ENCODE measurements around the gene USH2A.
"Not testable (repeated sequence)": the region's sequence is repeated elsewhere in the genome, so short reads cannot be mapped to it uniquely, and the experiment has no call there.

Gene USH2A

DNA sequence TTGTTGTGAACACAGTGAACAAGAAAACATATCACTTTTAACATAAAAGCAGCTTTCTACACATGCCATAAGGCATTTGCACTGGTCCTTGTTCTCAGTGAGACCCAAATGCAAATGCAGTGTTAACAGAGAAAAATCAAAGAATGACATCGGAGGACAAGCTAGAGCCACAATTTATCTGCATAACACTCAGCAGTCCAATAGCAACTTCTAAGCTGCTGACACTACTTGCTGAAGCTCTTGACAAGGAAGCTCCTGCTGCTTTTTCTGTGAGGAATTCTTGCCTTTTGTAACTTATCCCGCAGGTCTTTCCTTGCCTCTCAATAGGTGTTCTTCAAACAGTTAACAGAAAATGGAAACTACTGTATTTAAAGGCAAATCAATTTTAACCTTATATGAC, 34.7 kb downstream of the USH2A start:
- DNase-seq (ENCODE audit: low read depth in 2 of 2) = no peak

DNA sequence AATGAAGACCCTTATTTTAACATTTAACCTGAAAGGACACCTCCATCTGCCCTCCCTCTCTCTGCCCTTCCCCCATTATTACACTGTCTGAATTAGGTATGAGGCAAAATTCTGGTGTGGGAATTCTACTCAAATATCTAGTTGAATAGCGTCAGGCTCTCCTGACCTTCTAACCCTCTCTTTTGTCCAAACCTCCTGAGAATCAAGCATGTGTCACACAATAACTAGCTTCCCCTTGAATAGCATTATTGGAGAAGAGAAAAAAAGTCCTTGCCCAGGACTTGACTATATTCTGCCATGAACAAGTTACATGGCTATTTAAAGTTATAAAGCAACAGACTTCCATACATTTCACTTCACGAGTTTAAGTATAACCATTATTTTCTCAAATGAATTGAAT, 35.5 kb downstream of the USH2A start:
- DNase-seq (ENCODE audit: low read depth in 2 of 2) = no peak

DNA sequence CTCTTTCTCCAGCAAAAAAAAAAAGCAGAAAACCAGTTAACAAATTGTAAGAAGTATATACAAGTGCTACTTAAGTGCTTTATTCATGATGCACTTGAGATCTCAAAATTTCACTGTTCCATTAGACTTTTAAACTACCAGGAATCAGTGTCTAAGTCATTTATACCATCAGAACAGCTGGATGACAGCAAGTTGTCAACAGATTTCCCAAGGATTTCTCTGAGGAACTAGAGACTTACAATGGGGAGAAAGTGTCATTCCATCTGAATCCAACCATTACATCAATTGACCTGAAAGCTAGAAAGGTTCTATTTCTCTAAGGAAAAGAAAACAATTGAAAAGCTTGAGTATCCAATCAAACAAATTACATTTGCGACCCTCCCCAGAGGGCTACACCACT, 43.8 kb downstream of the USH2A start:
- no peak for DNase-seq (ENCODE audit: low read depth in 2 of 2)

DNA sequence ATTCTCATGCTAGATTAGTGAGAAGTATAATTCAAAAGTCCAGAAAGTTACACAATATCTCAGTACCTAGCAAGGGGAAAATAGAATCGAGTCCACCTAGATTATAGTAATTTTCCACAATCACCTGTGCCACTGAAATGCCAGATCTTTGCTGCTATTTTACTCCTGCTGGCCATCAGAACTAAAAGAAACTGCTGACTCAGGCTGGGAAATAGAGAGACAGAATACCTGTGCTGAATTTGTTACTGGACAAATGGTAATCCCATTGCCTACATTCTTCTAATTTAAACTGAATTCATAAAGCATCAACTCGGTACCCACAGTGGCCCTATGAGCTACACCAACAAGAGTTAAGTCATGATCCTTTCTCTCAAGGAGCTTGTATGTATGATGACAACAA, 55.0 kb downstream of the USH2A start:
- DNase-seq (ENCODE audit: low read depth in 2 of 2) = no peak

DNA sequence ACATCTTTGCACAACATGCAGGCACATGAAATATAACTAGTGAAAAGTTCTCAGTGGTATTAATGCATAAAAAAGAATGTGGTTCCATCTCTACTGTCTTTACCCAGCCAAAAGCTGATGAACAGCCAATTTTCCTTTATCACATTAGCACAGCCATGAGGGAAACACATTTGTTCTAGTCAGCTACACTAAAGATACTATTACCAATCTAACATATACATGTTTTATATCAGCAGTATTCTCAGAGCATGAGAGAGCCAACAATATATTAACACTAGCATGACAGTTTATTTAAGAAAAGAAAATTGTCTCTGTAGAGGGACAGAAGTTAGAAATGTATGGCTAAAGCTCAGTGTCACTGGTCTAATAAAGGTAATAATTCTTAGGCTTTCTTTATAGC, 56.3 kb downstream of the USH2A start:
- no peak for DNase-seq (ENCODE audit: low read depth in 2 of 2)

DNA sequence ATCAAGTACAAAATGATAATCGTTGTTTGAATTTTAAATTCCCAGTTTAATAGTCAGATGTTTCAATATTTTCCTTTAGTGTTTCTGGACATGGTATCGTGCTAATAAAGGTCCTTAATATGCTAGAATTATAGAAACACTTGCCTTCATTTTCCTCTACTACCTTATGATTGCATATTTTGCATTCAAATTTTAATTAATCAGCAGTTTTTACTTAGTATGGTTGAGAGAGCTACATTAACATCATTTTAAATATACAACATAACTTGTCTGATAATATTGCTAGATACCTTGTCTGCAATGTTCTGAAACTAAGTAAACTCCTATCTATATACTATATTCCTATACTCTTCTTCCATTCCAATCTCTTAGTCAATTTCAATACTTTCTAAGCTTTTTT, 66.3 kb downstream of the USH2A start:
- no peak for DNase-seq (ENCODE audit: low read depth in 2 of 2)

DNA sequence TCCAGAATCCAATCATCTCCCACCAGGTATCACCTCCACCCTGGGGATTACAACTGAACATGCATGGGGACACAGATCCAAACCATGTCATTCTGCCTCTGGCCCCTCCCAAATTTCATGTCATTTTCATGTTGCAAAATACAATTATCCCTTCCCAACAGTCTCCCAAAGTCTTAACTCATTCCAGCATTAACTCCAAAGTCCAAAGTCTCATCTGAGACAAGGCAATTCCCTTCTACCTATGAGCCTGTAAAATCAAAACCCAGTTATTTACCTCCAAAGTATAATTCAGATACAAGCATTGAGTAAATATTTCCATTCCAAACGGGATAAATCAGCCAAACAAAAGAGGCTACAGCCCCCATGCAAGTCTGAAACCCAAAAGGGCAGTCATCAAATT, 73.1 kb downstream of the USH2A start:
- DNase-seq (ENCODE audit: low read depth in 2 of 2) = no peak

DNA sequence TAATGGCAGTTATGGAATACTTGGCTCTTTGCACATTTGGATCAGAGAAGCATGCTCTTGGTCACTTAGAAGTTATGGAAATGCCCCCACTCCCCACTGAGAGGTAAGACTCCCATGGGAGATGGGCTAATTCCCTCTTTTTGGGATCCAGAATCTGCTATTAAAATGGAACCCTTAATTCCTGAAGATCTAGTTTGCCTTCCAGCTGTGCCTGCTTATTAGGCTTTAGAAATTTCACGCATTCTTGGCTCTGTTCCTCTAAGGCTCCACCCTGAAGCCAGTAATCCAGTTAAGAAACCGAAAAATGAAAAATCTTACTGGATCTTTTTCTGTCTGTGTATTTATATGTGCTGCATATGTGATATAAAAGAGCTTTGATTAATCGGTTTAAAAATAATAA, 76.7 kb downstream of the USH2A start:
- DNase-seq (ENCODE audit: low read depth in 2 of 2) = no peak

DNA sequence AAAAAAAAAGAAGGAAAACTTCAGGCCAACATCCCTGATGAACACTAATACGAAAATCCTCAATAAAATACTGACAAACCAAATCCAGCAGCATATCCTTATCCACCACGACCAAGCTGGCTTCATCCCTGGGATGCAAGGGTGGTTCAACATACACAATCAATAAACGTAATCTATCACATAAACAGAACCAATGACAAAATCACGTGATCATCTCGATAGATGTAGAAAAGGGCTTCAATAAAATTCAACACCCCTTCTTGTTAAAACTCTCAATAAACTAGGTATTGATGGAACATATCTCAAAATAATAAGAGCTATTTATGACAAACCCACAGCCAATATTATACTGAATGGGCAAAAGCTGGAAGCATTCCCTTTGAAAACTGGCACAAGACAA, 82.7 kb downstream of the USH2A start:
- DNase-seq (ENCODE audit: low read depth in 2 of 2) = not testable (repeated sequence)

DNA sequence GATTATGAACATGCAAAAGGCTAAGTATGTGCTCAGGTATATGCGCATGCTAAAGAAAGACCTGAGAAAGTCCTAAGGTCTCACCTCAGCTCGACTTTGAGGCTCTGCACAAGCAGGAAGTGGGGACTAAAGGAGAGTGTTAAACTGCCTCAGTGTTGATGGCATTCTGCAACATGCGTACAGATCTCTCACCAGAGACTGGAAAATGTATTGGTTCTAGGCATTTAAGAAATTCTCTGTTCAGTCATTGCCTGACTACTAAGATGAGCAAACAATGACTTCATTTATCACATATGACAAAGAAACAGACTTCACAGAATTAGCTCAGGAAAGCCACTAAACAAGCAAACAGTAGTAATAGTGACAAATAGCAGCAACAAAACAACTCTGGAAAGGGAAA, 90.8 kb downstream of the USH2A start:
- no peak for DNase-seq (ENCODE audit: low read depth in 2 of 2)

DNA sequence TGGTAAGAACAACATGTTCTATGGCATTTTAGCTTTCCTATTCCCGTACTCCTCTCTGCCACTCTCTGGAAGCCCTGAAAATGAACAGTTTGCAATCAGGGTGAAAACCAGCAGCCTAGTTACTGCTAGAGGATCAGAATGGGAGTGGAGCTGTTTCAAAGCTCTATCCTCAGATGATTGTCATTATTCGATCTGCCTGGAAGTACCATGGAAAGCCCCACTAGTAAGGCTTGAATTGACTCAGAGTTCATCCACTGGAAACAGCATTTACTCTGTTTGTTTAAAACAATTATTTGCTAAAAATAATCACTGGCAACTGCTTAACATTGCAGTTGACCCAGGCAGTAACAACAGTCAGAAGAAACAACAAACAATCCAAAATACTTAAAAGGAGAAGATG, 91.2 kb downstream of the USH2A start:
- DNase-seq (ENCODE audit: low read depth in 2 of 2) = no peak

DNA sequence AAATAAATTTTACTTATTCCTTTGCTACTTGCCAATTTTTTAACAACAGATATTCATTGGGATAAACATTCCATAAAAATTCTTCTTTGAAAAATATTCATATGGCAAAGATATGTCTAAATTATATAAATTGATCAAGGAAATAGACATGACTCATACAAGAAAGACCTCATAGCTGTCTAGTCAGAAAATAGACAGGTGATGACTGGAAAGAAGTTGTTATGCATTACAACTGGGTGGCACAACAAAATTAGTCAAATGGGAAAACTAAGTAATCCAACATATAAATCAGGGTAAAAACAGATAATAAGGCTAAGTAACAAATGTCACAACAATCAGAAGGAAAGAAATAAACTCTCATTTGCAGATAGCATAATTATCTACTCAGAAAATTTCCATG, 92.0 kb downstream of the USH2A start:
- no peak for DNase-seq (ENCODE audit: low read depth in 2 of 2)

DNA sequence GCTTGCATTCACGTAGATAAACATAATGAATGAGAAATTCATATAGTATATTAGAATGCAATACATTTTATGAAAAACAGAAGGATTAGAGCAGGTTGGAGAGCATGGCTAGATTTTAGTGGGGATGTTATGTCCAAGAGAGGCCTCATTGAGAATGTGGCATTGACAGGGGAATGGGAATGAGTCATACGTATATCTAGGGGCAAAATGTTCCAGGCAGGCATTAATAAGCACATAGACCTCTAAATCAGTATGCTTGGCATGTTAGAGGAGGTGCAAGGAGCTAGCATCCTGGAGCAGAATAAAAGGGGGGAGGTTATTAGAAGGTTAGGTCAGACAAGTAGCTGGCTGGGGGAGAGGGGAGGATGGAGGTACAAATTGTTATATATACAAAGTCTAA, 93.0 kb downstream of the USH2A start:
- no peak for DNase-seq (ENCODE audit: low read depth in 2 of 2)

DNA sequence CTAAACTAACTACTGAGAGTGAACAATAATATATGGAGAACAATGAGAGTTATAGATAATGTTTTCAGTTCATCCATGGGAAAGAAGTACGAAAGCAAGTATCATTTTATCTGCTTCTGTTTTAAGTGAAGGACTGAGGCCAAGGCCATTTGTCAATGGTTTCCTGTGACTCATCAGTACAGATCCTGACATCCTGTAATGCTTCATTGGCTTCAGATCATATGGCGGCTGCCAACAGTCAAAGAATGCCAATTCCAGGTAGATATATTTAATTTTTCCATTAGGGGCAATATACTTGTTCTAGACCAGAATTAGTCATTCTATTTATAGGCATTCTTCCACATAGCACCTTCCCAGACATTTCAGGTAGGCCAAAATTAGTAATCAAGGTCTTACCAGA, 97.3 kb downstream of the USH2A start:
- DNase-seq (ENCODE audit: low read depth in 2 of 2) = no peak

DNA sequence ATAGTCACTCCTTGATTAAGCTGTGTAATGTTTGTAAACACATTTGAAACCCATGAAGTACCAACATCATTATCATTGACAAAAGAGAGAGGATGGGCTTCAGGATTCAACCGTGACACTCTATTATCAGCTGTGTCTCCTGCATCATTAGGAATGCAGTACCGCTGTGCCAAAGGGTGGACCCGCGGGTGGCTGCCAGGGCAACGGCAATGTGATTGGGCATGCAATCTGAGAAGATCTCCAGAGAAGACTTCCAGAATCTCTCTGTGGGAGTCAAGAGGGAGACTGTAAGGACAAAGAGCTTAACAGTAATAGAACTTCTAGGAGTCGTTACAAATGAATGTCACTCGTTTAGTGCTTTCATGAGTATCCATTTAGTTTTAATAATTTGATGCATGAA, 97.9 kb downstream of the USH2A start:
- DNase-seq (ENCODE audit: low read depth in 2 of 2) = no peak

DNA sequence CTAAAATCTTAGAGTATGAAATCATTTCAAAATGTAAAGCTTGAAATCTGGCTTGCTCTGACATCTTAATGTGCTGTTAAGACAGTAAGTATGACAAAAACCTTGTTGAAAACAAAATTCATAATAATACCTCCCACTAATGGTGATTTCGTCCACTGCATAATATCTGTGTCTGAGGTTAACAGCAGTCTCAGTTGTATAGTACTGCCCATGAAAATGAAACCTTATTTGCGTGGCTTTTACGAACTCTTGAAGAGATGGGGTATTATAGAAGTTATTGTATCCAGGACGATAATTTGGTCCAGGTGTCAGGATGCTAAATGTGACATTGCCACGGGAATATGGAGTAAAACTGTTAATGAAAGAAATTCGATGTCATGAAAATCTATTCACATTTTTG, 99.9 kb downstream of the USH2A start:
- DNase-seq (ENCODE audit: low read depth in 2 of 2) = no peak

DNA sequence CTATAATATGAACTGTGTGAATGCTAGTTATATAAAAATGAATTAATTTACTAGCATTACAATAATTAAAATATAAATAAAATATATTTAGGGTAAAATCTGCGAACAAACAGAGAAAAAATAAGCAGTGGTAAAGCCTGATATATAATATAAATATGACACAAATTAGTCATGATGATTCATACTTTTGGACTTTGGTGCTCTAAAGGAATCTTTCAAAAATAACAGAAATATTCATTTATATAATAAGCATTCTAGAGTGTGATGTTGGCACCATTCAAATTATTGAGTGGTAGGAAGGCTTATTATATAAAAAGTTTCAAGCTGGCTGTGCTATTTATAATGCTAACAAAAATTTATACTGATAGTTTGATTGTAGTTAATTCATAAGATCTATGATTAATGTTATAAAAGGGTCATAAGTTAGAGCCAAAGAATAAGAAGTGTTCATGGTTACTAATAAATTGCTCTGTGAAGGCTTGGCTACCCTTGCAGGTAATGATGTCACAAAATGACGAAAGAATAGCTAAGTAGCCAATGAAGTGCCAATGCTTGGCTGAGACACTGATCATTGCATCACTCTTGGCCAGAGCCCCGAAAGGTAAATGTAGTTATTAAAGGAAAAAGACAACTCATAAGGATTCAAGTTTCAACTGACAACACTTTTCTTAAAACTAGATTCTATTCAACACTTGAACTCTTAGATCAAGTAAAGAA, 108.7 kb downstream of the USH2A start:
- DNase-seq (ENCODE audit: low read depth in 2 of 2) = no peak

DNA sequence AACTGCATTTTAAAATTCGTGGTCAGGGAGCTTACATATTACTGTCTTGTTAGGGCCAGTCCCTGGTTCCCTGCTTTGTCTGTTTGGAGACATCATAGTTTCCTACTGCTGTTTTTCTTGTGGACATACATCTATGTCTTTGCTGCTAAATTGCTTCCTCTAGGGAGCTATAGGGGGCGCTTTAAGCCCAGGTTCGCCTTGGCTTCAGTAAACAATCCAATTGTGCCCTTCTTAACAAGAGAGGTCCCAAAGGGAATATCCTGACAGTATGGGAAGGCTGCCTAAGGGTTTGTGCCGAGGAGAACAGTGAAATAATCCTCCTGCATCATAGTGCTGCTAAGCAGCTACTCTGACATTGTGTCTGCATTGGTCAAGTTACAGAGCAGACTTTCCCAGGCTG, 112.5 kb downstream of the USH2A start:
- no peak for DNase-seq (ENCODE audit: low read depth in 2 of 2)

DNA sequence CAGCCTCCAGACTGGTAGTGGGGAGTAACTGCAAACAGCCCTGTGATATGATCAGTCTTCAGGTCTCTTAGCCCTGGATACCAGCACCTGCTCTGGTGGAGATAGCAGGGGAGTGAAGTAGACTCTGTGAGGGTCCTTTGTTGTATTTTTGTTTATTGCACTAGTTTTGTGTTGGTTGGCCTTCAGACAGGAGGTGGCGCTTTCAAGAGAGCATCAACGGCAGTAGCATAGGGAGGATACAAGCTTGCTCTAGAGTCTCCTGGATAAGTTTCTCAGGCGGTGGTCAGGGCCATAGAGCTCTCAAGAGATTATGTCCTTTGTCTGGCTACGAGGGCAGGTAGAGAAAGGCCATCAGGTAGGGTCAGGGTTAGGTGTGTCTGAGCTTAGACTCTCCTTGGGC, 116.4 kb downstream of the USH2A start:
- no peak for DNase-seq (ENCODE audit: low read depth in 2 of 2)

DNA sequence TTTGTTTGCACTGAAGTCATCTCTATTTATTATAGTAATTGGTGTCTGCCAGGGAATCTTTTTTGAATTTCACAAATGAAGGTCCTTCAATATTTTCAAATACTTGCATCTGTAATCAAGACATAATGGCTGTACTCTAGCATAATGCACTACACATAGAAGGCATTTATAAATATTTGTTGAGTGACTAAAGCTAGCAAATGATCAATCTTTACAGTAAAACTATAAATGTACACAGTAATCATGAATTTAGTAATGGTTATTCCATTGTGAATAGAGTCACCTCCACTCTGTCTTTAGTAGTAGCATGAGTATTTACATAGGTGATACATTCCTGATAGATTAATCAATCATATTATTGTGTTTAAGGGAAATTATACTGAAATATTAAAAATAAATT, 119.6 kb downstream of the USH2A start:
- DNase-seq (ENCODE audit: low read depth in 2 of 2) = no peak

DNA sequence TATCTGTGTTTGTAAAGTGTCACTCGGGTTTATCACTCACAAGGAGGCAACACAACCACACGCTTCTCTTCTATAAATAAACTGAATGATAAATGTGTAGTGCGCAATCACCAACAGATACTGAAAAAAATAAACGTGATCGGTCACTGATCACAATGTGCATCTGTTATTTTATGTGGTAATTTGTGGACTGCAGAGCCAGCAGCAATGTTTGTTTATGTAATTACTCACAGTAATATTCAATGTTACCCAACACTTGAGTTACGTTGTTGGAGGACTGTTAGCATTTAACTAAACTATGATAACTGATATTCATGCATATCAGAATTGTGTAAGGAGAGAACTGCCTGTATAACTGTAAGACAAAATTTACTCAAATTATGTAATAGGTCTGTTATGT, 129.6 kb downstream of the USH2A start:
- no peak for DNase-seq (ENCODE audit: low read depth in 2 of 2)

DNA sequence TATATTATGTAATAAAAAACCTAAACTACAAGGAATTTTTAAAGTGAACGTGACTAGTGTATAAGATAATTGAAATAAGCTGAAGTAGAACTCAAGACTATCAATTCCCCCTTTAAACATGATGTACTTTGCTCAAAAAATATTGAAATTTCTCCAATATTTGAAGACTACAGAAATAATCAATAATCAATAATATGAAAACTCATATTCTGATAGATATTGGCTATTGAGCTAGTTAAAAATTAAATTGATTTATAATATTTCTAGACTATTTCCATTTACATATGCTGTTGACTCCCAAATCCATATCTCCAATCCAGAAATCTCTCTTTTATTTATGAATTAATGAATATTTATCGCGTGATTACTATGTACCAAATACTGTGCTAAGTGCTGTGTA, 133.2 kb downstream of the USH2A start:
- no peak for DNase-seq (ENCODE audit: low read depth in 2 of 2)

DNA sequence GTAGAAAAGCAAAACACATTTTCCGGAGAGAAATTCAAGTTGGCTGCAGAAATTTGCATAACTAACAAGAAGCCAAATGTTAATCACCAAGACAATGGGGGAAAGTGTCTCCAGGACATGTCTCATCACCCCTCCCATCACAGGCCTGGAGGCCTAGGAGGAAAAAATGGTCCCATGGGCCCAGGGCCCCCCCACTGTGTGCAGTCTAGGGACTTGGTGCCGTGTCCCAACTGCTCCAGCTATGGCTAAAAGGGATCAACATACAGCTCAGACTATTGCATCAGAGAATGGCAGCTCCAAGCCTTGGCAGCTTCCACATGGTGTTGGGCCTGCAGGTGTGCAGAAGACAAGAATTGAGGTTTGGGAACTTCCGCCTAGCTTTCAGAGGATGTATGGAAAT, 138.2 kb downstream of the USH2A start:
- DNase-seq (ENCODE audit: low read depth in 2 of 2) = no peak

DNA sequence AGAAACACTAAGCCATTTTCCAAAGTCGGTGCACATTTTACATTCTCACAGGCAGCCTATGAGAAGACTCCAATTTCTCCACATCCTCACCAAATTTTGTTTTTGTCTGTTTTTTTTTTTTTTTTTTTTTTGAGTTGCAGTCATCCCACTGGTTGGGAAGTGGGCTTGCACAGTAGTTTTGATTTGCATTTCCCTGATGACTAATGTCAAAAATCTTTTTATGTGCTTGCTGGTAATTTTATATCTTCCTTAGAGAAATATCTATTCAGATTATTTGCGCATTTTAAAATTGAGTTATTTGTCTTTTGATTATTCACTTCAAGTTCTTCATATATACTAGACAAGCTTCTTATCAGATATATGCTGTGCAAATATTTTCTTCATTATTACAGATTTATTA, 141.5 kb downstream of the USH2A start:
- no peak for DNase-seq (ENCODE audit: low read depth in 2 of 2)

Measured in activated CD4-positive, alpha-beta T cell treated with anti-CD3 and anti-CD28 coated beads for 24 hours (primary cell).